ENCODE results near the gene ZNF488.

Gene ZNF488

DNA sequence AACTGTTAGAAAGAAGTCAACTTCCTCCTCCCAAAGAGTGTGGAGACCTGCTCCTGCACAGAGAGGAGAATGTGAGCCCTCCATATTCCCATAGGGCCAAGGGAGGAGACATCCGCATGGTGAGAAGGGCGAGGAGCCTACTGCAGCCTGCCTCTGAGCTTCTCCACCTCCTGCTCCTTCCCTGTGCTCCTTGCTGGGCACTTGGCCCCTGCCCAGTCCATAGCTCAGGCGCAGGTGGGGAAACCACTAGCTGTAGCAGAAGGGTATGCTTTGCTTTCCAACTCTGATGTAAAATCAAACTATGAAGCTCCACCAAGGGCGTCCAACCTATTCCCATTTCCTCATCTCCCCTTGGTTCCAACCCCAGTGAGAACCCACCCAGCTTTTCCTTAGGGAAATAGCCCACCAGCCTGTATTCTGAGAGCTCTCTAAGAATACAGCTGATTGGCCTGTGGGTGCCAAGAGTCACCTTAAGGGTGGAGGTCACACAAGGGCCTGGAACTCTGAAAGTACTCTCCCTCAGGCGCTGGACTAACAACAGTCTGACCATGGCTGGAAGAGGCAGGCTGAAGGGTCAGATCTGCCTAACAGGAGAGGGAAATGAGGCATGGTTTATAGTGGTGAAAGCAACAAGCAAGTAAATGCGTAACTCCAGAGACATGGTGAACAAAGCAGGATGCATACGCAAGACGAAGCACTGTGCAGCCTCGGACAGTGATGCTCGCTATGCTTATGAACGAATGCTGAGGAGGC is 13.9 kb downstream of the ZNF488 start:
- Histone ChIP-seq H3K4me1 (no peaks in the 10 kb centered on the region), H3K36me3 (no peaks in the 10 kb centered on the region), H3K9me3 (no peaks in the 10 kb centered on the region), H3K4me3 (ENCODE audit: low read depth, low read length) (no peak overlapping the region), H3K27me3 (0 out of 2 replicates have a peak, but pooled peaks cover 3% of the 10 kb centered on the region)
- DNase-seq: no peak
- TF ChIP-seq, protein P1, sequence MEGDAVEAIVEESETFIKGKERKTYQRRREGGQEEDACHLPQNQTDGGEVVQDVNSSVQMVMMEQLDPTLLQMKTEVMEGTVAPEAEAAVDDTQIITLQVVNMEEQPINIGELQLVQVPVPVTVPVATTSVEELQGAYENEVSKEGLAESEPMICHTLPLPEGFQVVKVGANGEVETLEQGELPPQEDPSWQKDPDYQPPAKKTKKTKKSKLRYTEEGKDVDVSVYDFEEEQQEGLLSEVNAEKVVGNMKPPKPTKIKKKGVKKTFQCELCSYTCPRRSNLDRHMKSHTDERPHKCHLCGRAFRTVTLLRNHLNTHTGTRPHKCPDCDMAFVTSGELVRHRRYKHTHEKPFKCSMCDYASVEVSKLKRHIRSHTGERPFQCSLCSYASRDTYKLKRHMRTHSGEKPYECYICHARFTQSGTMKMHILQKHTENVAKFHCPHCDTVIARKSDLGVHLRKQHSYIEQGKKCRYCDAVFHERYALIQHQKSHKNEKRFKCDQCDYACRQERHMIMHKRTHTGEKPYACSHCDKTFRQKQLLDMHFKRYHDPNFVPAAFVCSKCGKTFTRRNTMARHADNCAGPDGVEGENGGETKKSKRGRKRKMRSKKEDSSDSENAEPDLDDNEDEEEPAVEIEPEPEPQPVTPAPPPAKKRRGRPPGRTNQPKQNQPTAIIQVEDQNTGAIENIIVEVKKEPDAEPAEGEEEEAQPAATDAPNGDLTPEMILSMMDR (IDR thresholded peaks at IDR 0.05; ENCODE audit: low read depth, low read length): no peak

DNA sequence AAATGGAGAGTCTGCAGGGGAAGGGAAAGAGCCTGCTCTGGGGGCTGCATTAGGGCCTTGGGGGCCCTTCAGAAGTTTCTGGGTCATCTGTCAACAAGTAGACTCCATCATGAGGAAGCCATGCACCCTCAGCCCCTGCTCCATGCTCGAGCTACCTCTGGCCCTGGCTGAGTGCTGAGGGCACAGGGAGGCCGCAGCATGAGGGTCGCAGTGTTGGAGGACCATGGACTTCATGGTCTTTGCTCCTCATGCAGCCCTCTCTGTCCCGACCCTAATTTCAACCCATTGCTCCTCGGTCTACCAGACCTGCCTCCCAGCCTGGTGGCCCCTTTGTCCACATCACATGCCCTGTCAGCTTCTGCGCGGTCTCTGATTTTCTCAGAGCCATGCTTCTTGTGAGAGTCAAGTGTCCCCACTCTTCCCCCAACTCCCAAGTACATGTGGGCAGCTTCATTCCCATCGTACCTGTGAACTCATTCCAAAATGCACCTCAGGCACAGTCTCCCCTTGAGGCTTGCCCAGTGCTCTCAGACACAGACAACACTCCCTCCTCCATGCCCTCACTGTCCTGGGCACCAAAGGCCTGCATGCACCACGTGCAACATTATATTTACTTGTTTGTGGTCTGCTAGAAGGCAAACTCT is 14.7 kb downstream of the ZNF488 start:
- TF ChIP-seq, protein P1 (IDR thresholded peaks at IDR 0.05; ENCODE audit: low read depth, low read length): no peak
- DNase-seq: no peak
- no peaks in the 10 kb centered on the region for H3K36me3 ChIP-seq

DNA sequence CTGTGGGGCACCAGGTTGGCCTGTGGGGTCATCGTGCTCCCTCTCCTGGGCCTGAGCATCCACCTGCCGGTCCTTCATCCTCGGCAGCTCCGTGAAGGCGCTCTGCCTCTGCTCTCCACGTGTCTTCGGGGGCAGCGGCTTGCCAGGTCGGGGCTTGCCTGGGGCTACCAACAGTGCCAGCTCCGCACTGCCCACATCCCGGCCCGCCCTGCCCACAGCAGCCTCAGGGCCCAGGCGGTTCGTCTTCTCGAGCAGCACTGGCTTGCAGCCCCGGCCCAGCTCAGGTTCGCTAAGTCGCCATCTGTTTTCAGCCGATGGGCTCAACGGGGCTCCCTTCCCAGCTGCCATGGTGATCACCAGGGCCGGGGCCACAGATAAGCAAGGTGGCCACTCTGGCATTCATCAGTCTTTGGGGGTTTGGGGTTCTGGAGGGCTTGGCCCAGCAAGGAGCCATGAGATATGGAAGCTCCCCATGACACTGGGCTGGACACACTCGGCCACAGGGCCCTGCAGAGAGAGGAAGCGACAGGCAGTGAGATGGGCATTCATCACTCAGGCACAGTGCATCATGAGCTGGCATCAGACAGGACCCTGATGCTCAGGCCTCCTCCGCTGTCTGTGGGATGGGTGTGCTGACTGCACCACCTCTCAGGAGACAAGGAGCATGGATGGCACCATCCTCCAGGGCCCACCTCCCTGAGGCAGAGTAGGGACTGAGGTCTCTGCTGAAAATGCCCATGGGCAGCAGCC is 15.5 kb downstream of the ZNF488 start:
- no peaks in the 10 kb centered on the region for H3K27me3 ChIP-seq
- no peak overlapping the region for H3K4me3 ChIP-seq (ENCODE audit: low read depth, low read length)
- TF ChIP-seq, protein P1 (IDR thresholded peaks at IDR 0.05; ENCODE audit: low read depth, low read length): no peak
- H3K9me3 ChIP-seq: no peaks in the 10 kb centered on the region
- H3K4me1 ChIP-seq: no peaks in the 10 kb centered on the region
- no peak for DNase-seq
- H3K36me3 ChIP-seq: no peaks in the 10 kb centered on the region

More for the DNA sequence above, 14.7 kb downstream of the ZNF488 start:
- H3K9me3 ChIP-seq: no peaks in the 10 kb centered on the region
- no peaks in the 10 kb centered on the region for H3K4me1 ChIP-seq
- H3K27me3 ChIP-seq: no peaks in the 10 kb centered on the region
- no peak overlapping the region for H3K4me3 ChIP-seq (ENCODE audit: low read depth, low read length)

DNA sequence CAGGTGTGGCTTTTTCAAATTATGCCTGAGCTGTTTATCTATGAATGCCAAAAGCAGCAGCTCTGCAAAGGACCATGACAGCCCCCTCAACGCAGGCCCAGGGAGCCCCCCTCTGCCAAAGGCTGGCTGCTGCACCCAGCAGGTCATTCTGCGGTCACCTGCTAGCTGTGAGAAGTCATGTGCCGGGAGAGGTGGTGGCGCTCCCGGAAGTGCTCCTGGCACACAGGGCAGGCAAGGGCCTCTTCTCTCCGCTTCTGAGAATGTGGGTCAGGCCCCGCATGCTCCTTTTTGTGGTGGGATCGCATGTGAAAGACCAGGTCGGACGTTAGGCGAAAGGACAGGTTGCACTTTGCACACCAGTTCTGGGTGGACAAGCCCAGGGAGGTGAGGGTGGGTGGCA is 16.4 kb downstream of the ZNF488 start:
- no peak for DNase-seq
- Histone ChIP-seq H3K4me3 (ENCODE audit: low read depth, low read length) (no peak overlapping the region), H3K27me3 (no peaks in the 10 kb centered on the region), H3K4me1 (no peaks in the 10 kb centered on the region), H3K36me3 (no peaks in the 10 kb centered on the region), H3K9me3 (no peaks in the 10 kb centered on the region)
- TF ChIP-seq, protein P1 (IDR thresholded peaks at IDR 0.05; ENCODE audit: low read depth, low read length): no peak

DNA sequence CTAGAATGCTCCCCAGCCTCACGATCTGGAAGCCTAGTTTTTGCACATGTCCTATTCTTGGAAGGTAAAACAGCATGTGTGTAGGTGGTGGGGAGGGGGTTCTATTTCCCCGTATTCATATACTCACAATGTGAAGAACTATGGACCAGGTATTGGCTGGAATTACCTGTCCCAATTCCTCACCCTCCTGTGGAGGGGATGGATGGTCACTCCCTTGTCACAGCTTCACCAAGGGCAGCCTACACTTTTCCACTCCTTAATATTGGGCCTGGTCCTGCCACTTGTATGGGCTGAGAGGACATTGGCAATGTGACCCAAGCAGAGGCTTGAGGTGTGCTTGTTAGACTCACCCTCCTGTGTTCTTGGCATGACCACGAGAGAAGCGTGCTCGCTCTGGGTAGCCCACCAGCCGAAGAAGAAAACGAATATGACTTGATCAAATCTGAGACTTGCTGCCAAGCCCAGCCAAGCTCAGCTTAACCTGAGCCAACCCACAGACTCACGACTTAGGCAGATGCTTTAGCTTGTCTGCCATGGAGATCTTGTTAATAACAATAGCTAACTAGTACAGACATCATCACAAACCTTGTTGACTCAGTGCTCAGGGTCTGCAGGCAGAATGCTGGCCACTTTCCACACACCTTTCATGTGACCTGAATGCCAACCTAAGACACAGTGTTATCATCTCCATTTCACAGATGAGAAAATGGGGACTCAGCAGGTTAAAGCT is 17.2 kb downstream of the ZNF488 start:
- Histone ChIP-seq H3K9me3 (no peaks in the 10 kb centered on the region), H3K4me3 (ENCODE audit: low read depth, low read length) (no peak overlapping the region), H3K36me3 (no peaks in the 10 kb centered on the region), H3K27me3 (no peaks in the 10 kb centered on the region), H3K4me1 (no peaks in the 10 kb centered on the region)
- TF ChIP-seq, protein P1 (IDR thresholded peaks at IDR 0.05; ENCODE audit: low read depth, low read length): no peak
- DNase-seq: no peak

All from BE2C (cell line).